Kidney epithelial cell (primary cell): ENCODE data around the gene UTF1. TPM values are rescaled to one million over a fixed set of nuclear protein-coding genes. Genes with fewer than 3 reads are reported as not detected.

Experiments used
- DNase-seq: peaks from one replicate; pipeline ENCODE4 v3.0.0-alpha.2; 2010; ENCODE audit warnings: low read depth
- H3K27me3 ChIP-seq: 2 replicates; pipeline ENCODE4 v1.6.0; 2011; ENCODE audit warnings: low read length; ENCODE audit not compliant: control insufficient read depth, insufficient read depth
- H3K36me3 ChIP-seq: 2 replicates; pipeline ENCODE4 v1.5.1; 2011; ENCODE audit warnings: low read length; ENCODE audit not compliant: control insufficient read depth, insufficient read depth
- H3K4me3 ChIP-seq: 2 replicates; pipeline ENCODE4 v1.5.1; 2011; ENCODE audit warnings: low read depth, mild to moderate bottlenecking, control low read depth, low read length
- CTCF ChIP-seq: IDR thresholded peaks from 2 replicates; pipeline ENCODE4 v1.5.1; 2011; ENCODE audit warnings: mild to moderate bottlenecking, moderate library complexity, low read length, control low read depth, inconsistent platforms; ENCODE audit not compliant: insufficient read depth, poor library complexity, severe bottlenecking
- total RNA-seq: library from RNA; depleted of rRNA; stranded (reverse); fragments of >200 nt; gene quantifications from 2 replicates; pipeline ENCODE4 v1.2.3, GENCODE V29; 2015

UTF1 gene
- total RNA-seq, 1 donor from 2014 or later, result not detected

DNA sequence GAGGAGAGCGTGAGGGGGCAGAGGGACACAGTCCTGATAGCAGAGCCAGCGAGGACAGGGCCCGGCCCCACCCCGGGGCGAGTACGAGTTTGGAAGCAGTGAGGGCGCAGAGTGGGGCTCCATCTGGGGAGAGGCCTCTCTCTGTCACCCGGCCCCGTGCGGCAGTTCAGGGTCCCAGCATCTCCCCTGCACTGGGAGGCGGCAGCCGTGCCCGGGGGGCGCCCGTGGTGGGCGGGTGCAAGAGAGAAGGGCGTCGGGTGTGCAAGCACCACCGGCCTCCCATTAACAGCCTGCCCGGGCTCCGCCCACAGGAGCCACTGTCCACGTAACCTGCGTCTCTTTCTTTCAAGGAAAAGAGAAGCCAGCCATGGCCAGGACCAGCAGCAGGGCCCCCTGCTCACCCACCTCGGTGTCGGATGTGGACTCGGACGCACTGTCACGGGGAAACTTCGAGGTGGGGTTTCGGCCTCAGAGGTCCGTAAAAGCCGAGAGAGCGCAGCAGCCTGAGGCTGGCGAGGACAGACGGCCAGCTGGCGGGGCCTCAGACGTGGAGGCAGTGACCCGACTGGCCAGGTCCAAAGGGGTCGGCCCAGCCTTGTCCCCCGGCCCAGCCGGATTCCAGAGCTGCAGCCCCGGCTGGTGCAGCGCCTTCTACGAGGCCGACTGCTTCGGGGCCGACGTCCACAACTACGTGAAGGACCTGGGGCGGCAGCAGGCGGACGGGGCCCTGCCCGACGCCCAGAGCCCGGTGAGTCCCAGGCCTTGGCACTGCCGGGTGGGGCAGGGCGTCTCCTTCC, 28.7 kb upstream of the UTF1 start:
- no peak for TF ChIP-seq CTCF
- Histone ChIP-seq H3K4me3 (no peak overlapping the region), H3K27me3 (peaks cover 9% of the 10 kb centered on the region), H3K36me3 (no peaks in the 10 kb centered on the region)
- DNase-seq, result no peak

DNA sequence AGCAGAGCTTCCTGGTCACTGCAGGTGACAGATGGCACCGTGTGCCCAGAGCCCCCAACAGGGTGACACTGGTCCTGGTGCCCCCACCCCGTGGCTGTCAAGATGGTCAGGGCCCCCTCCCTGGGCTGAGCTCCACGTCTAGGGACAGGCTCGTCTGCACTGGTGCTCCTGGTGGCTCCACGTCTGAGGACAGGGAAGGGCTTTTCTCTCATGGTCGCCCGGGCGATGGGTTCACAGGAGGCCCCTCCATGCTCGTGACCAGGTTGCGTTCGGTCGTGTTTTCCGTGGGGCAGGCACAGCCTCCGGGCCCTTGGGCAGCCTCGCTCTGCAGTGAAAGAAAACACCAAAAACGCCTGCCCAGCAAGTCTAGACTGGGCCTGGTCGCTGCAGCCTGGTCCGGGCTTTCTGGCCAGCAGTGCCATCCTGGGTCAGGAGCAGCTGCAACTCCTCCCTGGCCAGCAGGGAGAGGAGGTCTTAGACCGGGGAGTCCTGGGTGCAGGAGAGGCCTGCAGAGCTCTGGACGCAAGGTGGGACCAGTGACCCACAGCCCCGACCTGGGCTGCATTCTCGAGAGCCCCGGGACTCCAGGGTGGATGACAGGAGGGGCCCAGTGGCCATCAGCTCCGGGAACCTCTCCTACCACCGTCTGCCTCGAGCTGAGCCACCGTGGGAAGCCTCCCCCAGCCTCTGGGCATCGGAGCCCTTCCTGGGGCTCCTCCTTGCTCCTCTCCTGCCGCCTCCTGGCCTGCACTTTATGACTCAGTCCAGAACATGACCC, 27.9 kb upstream of the UTF1 start:
- TF ChIP-seq CTCF, result no peak
- DNase-seq, result no peak
- H3K27me3 ChIP-seq, result peaks cover 11% of the 10 kb centered on the region
- no peaks in the 10 kb centered on the region for H3K36me3 ChIP-seq
- H3K4me3 ChIP-seq, result no peak overlapping the region

DNA sequence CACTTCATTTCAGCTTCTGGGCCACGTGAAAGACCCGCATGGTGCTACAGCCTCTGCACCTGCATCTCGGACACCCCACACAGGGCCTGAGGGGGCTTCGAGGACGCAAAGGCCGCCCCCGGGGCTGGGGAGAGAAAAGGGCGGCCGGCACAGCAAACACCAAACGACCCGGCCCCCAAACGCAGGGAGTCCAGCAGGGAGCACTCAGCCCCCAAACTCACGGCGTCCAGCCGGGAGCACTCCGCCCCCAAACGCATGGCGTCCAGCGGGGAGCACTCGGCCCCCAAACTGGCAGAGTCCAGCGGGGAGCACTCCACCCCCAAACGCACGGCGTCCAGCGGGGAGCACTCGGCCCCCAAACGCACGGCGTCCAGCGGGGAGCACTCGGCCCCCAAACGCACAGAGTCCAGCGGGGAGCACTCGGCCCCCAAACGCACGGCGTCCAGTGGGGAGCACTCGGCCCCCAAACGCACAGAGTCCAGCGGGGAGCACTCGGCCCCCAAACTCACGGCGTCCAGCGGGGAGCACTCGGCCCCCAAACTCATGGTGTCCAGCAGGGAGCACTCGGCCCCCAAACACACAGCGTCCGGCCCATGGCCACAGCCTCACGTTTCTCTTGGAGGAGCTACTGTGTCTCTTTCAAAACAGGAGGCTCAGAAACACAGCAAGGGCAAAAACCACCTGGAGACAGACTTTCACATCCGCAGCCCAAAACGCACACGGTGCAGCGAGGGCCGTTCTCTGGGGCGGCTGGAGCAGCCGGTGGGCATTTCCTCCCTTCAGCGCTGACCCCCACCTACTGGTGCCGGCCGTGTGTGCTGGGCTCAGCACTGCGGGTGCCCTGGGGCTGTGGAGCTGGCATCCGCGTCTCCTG, 27.0 kb upstream of the UTF1 start:
- DNase-seq, result no peak
- Histone ChIP-seq H3K27me3 (peaks cover 11% of the 10 kb centered on the region), H3K4me3 (no peak overlapping the region), H3K36me3 (no peaks in the 10 kb centered on the region)
- no peak for TF ChIP-seq CTCF

DNA sequence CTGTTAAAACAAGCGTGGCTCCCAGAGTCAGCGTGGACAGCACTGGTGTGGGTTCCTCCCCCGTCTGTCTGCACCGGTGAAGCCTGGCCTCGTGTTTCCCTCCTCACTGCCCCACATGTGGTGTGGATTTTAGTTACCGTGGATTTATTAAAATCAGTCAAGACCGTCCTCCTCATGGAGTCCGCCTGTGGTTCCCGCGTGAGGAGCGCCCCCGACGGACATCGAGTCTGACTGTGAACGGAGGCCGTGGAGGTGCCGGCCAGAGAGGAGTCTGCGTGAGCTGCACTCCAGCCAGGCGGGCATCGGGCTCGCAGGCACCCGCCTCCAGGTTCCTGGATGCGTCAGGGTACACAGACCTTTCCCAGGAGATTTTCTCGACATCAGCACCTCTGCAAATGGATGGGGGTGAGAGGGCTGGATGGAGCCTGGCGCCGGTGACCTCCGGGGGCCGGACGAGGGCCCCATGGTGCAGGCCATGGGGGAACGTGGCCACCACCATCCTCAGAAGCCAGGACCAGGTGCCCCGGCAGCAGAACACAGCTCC, 26.3 kb upstream of the UTF1 start:
- no peak overlapping the region for H3K4me3 ChIP-seq
- H3K36me3 ChIP-seq, result no peaks in the 10 kb centered on the region
- TF ChIP-seq CTCF, result no peak
- peaks cover 11% of the 10 kb centered on the region for H3K27me3 ChIP-seq
- DNase-seq, result no peak

DNA sequence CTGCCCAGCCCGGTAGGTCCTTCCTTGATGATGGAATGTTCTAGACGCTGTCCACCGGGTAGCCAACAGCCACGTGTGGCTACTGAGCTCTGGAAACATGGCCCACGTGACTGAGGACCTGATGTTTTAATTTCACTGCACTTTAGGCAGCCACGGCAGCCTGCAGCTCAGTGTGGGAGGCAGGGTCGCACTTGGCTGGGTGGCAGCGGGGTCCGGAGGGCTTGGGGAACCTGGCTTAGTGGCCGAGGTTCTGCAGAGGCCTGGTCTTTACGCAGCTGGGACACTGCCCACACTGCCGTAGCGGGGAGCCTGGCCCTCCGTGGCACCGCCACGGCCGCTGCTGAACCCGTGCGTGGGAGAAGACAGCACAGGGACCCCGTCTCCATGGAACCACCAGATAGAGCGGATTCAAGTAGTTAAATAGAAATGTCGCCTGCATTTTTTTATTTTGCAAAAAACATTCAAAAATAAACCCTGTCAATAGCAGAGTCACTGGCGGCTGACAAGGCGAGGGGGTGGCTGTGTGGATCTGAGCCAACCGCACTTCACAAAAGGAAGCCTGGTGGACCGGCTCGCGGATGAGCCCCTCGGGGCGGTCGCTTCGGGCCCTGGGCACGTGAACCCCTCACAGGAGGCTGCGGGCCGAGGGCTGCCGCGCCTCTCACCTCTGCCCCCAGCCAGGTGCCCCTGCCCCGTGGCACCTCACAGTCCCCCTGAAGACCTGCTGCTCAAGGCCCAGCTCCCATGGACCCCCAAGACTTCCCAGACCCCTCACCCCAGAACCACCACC, 25.6 kb upstream of the UTF1 start:
- no peak for TF ChIP-seq CTCF
- Histone ChIP-seq H3K36me3 (no peaks in the 10 kb centered on the region), H3K27me3 (peaks cover 11% of the 10 kb centered on the region), H3K4me3 (no peak overlapping the region)
- DNase-seq, result no peak
